HepG2 (cell line): ENCODE measurements around the gene MTHFSD. TPM values are rescaled to one million over a fixed set of nuclear protein-coding genes. Genes with fewer than 3 reads are reported as not detected.

Experiments used
- ATAC-seq: fragments of 200-7000 bp; cut with Tn5 transposase; 3 replicates; pipeline ENCODE4 v1.9.1; 2020; ENCODE audit warnings: mild to moderate bottlenecking, moderate library complexity
- BruUV-seq: library from RNA; stranded (reverse); fragments of 400-500 nt; replicated peaks from 2 replicates; lab custom pipeline; 2021; lab: Mats Ljungman, UMichigan
- CTCF ChIA-PET: fragments of 300-600 bp; formaldehyde crosslinking; extraction: SDS; loops from one replicate; lab custom pipeline; 2021; ENCODE audit warnings: low total read pairs, inconsistent platforms, low intra/inter-chr PET ratio; lab: Yijun Ruan, JAX
- POLR2A ChIA-PET: fragments of 350-600 bp; sonication (Branson Sonifier 250); formaldehyde crosslinking; loops from one replicate; lab custom pipeline; 2020; ENCODE audit warnings: antibody characterized with exemption, inconsistent platforms; lab: Yijun Ruan, JAX
- DNase-seq: peaks from one replicate; pipeline ENCODE4 v3.0.0-alpha.2; 2015; ENCODE audit warnings: low spot score
- FAIRE-seq: peaks from 3 replicates; lab custom pipeline; 2011; peaks lifted over from hg19 to GRCh38; lab: Jason Lieb, UNC
- H2AFZ ChIP-seq: one replicate; pipeline ENCODE4 v1.6.1; 2011; ENCODE audit warnings: low read length, inconsistent platforms
- H3K27ac ChIP-seq: fragments of 300-600 bp; 3 replicates; pipeline ENCODE4 v1.8.0; 2011; ENCODE audit warnings: mixed run types, mild to moderate bottlenecking, mixed read lengths, low read length, inconsistent platforms; ENCODE audit not compliant: insufficient read depth; ENCODE audit errors: extremely low read length
- H3K27me3 ChIP-seq, 2 experiments: fragments of 200-600 bp in 1 of 2; 2 replicates in 1 of 2; 3 replicates in 1 of 2; pipeline versions ENCODE4 v1.6.0 to v1.8.0; 2011; ENCODE audit warnings: low read length in 2 of 2, mild to moderate bottlenecking in 2 of 2, moderate library complexity in 2 of 2, inconsistent platforms in 1 of 2; ENCODE audit not compliant: insufficient read depth in 2 of 2, control insufficient read depth in 1 of 2
- H3K36me3 ChIP-seq, 2 experiments: fragments of 200-600 bp in 1 of 2; replicated peaks in 1 of 2; 2 replicates in 1 of 2; 3 replicates in 1 of 2; pipeline versions ENCODE4 v1.5.1 to v1.8.0; 2011; ENCODE audit warnings: low read length in 2 of 2, inconsistent platforms in 1 of 2; ENCODE audit not compliant: insufficient read depth in 2 of 2, control insufficient read depth in 1 of 2
- H3K4me1 ChIP-seq: 2 replicates; pipeline ENCODE4 v1.5.1; 2012; ENCODE audit warnings: low read length, inconsistent platforms; ENCODE audit not compliant: insufficient read depth
- H3K4me2 ChIP-seq: 2 replicates; pipeline ENCODE4 v1.6.0; 2011; ENCODE audit warnings: low read depth, low read length, inconsistent platforms
- H3K4me3 ChIP-seq, 3 experiments: fragments of 200-600 bp in 1 of 3; sonication (generic), shearing (Covaris generic) in 1 of 3; replicated peaks in 1 of 3; 2 replicates each; pipeline ENCODE4 v1.5.1; 2011 to 2016; ENCODE audit warnings: low read length in 3 of 3, inconsistent platforms in 2 of 3, low read depth in 2 of 3, mild to moderate bottlenecking in 2 of 3, control low read depth in 1 of 3, mixed read lengths in 1 of 3; ENCODE audit not compliant: insufficient read depth in 1 of 3
- H3K79me2 ChIP-seq: one replicate; pipeline ENCODE4 v1.6.1; 2011; ENCODE audit warnings: low read length, inconsistent platforms; ENCODE audit not compliant: insufficient read depth
- H3K9ac ChIP-seq: 2 replicates; pipeline ENCODE4 v1.6.0; 2011; ENCODE audit warnings: mild to moderate bottlenecking, low read depth, low read length, inconsistent platforms; ENCODE audit not compliant: insufficient read depth
- H3K9me3 ChIP-seq: 2 replicates; pipeline ENCODE4 v1.5.1; 2012; ENCODE audit warnings: mild to moderate bottlenecking, low read length
- H4K20me1 ChIP-seq: 2 replicates; pipeline ENCODE4 v1.6.0; 2011; ENCODE audit warnings: inconsistent platforms, mild to moderate bottlenecking, low read length, moderate library complexity; ENCODE audit not compliant: insufficient read depth
- ELF4 ChIP-seq: sonication (generic); formaldehyde crosslinking; IDR thresholded peaks from 2 replicates; pipeline ENCODE4 v1.5.0; 2020; ENCODE audit warnings: missing genetic modification reagents, mild to moderate bottlenecking, moderate library complexity, borderline replicate concordance
- NFYB ChIP-seq: sonication (generic); formaldehyde crosslinking; IDR thresholded peaks from 2 replicates; pipeline ENCODE4 v1.4.0; 2020; ENCODE audit warnings: missing genetic modification reagents
- SRY ChIP-seq: sonication (generic); formaldehyde crosslinking; IDR thresholded peaks from 2 replicates; pipeline ENCODE4 v1.8.0; 2022; ENCODE audit warnings: mild to moderate bottlenecking, missing genetic modification reagents
- ZNF629 ChIP-seq: sonication (generic); formaldehyde crosslinking; conservative IDR thresholded peaks from 2 replicates; pipeline ENCODE4 v1.5.0; 2020; ENCODE audit warnings: missing genetic modification reagents
- WGBS: methylation state at CpG from one replicate; pipeline ENCODE4 v1.1.6; 2017; ENCODE audit warnings: low lambda C conversion rate; 5-methylcytosine and 5-hydroxymethylcytosine counted together
- in situ Hi-C: cut with HindIII; loops from 2 replicates; pipeline ENCODE4 v1.10.0; 2017; ENCODE audit warnings: low pct_unique_long_range_greater_than_20kb; ENCODE audit not compliant: extremely low pct_ligation_motif_present
- intact Hi-C: fragments of 100-400 bp; cut with micrococcal nuclease; formaldehyde crosslinking; loops from one replicate; pipeline ENCODE4 v1.10.0; 2022; ENCODE audit not compliant: unreplicated experiment
- polyA plus RNA-seq, 8 experiments: library from polyadenylated mRNA; depleted of rRNA in 3 of 8; stranded (reverse) in 7 of 8; unstranded in 1 of 8; fragments of >200 nt; fragmentation: Illumina TruSeq in 4 of 8; extraction: Trizol in 4 of 8; gene quantifications; 2 replicates each; pipeline versions ENCODE4 v1.2.1 to v1.2.3, GENCODE V29; 2011 to 2016; ENCODE audit warnings: low read depth in 4 of 8, missing spikeins in 1 of 8, mixed read lengths in 1 of 8; ENCODE audit not compliant: insufficient read depth in 1 of 8
- total RNA-seq, 5 experiments: library from RNA; depleted of rRNA; stranded (reverse); fragments of >200 nt; fragmentation: Illumina TruSeq; extraction: Trizol; gene quantifications; 2 replicates each; pipeline ENCODE4 v1.2.3, GENCODE V29; 2016; ENCODE audit warnings: low read depth in 1 of 5

MTHFSD gene
- total and polyA plus RNA-seq, 2 of the 13 experiments (the other 11 are each of a cell fraction or from before 2014, with no cell fraction given): 14.2 to 16.3 TPM

- H3K27me3 ChIP-seq: peaks cover 10 to 41% of the 10 kb centered on the region in 2 experiments; a peak in 4 of 5 replicates
- no peaks in the 10 kb centered on the region; the same call in 1 of the 2 replicates for H3K9me3 ChIP-seq
- ATAC-seq (no peak), DNase-seq (no peak), FAIRE-seq (no peak)
- no peak overlapping the region for H3K27ac ChIP-seq
- no peak for TF ChIP-seq SRY
- 0 out of 2 replicates have a peak, but pooled peaks have one; percentile 31 for TF ChIP-seq NFYB (CRISPR knock-in tag)
- POLR2A ChIA-PET: no interaction called here
- 0% methylated on average over 2 of the region's 5 CpGs for WGBS
- no TSS peak for BruUV-seq
- no peak overlapping the region for H2AFZ ChIP-seq
- H3K4me1 ChIP-seq: no peaks in the 10 kb centered on the region
- H3K9ac ChIP-seq: no peak overlapping the region
- H4K20me1 ChIP-seq: no peaks in the 10 kb centered on the region
- no peak overlapping the region for H3K4me2 ChIP-seq
- H3K36me3 ChIP-seq: no peaks in the 10 kb centered on the region
- in situ Hi-C loops (no loop called here), intact Hi-C loops (no loop called here)
- CTCF ChIA-PET: no interaction called here
- H3K4me3 ChIP-seq: no peak overlapping the region
- no peaks in the 10 kb centered on the region for H3K79me2 ChIP-seq
Observed at GRCh38 chr16:86484240-86484639, 70.8 kb downstream of the MTHFSD start.

- WGBS: 6% methylated on average over 3 of the region's 3 CpGs
- TF ChIP-seq ELF4 (CRISPR knock-in tag) (no peak), ZNF629 (peak; percentile 60)
- Histone ChIP-seq H3K79me2 (no peaks in the 10 kb centered on the region), H3K9ac (no peak overlapping the region), H2AFZ (no peak overlapping the region), H3K4me2 (no peak overlapping the region), H3K27ac (no peak overlapping the region), H3K4me1 (no peaks in the 10 kb centered on the region), H4K20me1 (no peaks in the 10 kb centered on the region), H3K9me3 (no peaks in the 10 kb centered on the region; the same call in 1 of the 2 replicates), H3K36me3 (no peaks in the 10 kb centered on the region), H3K4me3 (no peak overlapping the region), H3K27me3 (peaks cover 8 to 38% of the 10 kb centered on the region in 2 experiments; a peak in 4 of 5 replicates)
- ATAC-seq (no peak), DNase-seq (no peak), FAIRE-seq (no peak)
- ChIA-PET POLR2A (no interaction called here), CTCF (no interaction called here)
- in situ Hi-C loops: no loop called here
- no TSS peak for BruUV-seq
- intact Hi-C loops: no loop called here
Observed at GRCh38 chr16:86481607-86482006, 73.4 kb downstream of the MTHFSD start.
